ENCODE measurements around the gene MRPS26. TPM values are rescaled to one million over a fixed set of nuclear protein-coding genes. Genes with fewer than 3 reads are reported as not detected.

MRPS26 gene
- total RNA-seq, 1 experiment from 2014 or later, result 95.0 TPM

DNA sequence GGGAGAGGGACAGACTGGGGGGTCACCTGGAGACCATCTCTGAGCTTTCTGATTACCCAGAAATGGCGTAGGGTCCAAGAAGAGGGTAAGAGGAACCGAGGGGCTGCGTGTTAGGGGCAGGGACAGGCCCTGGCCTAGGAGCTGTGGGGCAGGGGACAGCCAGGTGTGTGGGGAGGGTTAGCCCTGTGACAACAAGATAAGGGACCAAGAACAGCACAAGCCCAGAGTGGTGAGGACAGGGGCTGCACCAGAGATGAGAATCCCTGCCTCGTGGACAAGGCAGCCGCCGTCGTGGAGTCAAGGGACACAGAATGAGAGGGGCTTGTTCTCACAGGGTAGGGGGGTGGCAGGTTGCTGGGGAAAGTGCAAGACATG is 39.1 kb downstream of the MRPS26 start:
- Mint-ChIP-seq H3K4me3 (ENCODE audit: unreplicated experiment) (no peak overlapping the region), H3K27me3 (ENCODE audit: insufficient read depth, unreplicated experiment) (peaks cover 5% of the 10 kb centered on the region), H3K27ac (ENCODE audit: unreplicated experiment) (no peak overlapping the region), H3K4me1 (ENCODE audit: low read depth, unreplicated experiment) (no peaks in the 10 kb centered on the region), H3K9me3 (ENCODE audit: unreplicated experiment) (no peaks in the 10 kb centered on the region), H3K36me3 (ENCODE audit: insufficient read depth, unreplicated experiment) (no peaks in the 10 kb centered on the region)
- no TSS peak for BruUV-seq (replicated peaks)
- Histone ChIP-seq H3K4me1 (0 out of 2 replicates have a peak, but pooled peaks cover 4% of the 10 kb centered on the region), H3K27me3 (replicated peaks; ENCODE audit: control insufficient read depth, insufficient read depth, low read length) (no peaks in the 10 kb centered on the region; the same call in 1 of the 2 replicates), H3K4me3 (ENCODE audit: low read depth, low read length) (no peak overlapping the region), H3K36me3 (ENCODE audit: control insufficient read depth, insufficient read depth, low read length) (no peaks in the 10 kb centered on the region), H3K9me3 (no peaks in the 10 kb centered on the region)
- CTCF ChIA-PET, result no interaction called here
- intact Hi-C loops (cut with micrococcal nuclease; ENCODE audit: unreplicated experiment), result no loop called here
- DNase-seq, result no peak
- TF ChIP-seq CTCF (IDR thresholded peaks at IDR 0.05; ENCODE audit: insufficient read depth in 1 of 2, low read depth in 1 of 2, low read length in 1 of 2, severe bottlenecking in 1 of 2, unreplicated experiment in 1 of 2), result no peak
- POLR2A ChIA-PET, result no interaction called here

GRCh38 chr20:3085571-3086072 is 39.8 kb downstream of the MRPS26 start:
- no TSS peak for BruUV-seq (replicated peaks)
- intact Hi-C loops (cut with micrococcal nuclease; ENCODE audit: unreplicated experiment), result no loop called here
- Mint-ChIP-seq H3K27ac (ENCODE audit: unreplicated experiment) (no peak overlapping the region), H3K9me3 (ENCODE audit: unreplicated experiment) (no peaks in the 10 kb centered on the region), H3K4me3 (ENCODE audit: unreplicated experiment) (no peak overlapping the region), H3K36me3 (ENCODE audit: insufficient read depth, unreplicated experiment) (no peaks in the 10 kb centered on the region), H3K27me3 (ENCODE audit: insufficient read depth, unreplicated experiment) (peaks cover 5% of the 10 kb centered on the region), H3K4me1 (ENCODE audit: low read depth, unreplicated experiment) (no peaks in the 10 kb centered on the region)
- H3K36me3 ChIP-seq (ENCODE audit: control insufficient read depth, insufficient read depth, low read length), result no peaks in the 10 kb centered on the region
- POLR2A ChIA-PET, result no interaction called here
- no peak for TF ChIP-seq CTCF (IDR thresholded peaks at IDR 0.05; ENCODE audit: insufficient read depth in 1 of 2, low read depth in 1 of 2, low read length in 1 of 2, severe bottlenecking in 1 of 2, unreplicated experiment in 1 of 2)
- no peaks in the 10 kb centered on the region; the same call in 1 of the 2 replicates for H3K27me3 ChIP-seq (replicated peaks; ENCODE audit: control insufficient read depth, insufficient read depth, low read length)
- H3K4me3 ChIP-seq (ENCODE audit: low read depth, low read length), result no peak overlapping the region
- CTCF ChIA-PET, result no interaction called here
- no peaks in the 10 kb centered on the region for H3K9me3 ChIP-seq
- H3K4me1 ChIP-seq, result 0 out of 2 replicates have a peak, but pooled peaks cover 4% of the 10 kb centered on the region
- DNase-seq, result no peak

DNA sequence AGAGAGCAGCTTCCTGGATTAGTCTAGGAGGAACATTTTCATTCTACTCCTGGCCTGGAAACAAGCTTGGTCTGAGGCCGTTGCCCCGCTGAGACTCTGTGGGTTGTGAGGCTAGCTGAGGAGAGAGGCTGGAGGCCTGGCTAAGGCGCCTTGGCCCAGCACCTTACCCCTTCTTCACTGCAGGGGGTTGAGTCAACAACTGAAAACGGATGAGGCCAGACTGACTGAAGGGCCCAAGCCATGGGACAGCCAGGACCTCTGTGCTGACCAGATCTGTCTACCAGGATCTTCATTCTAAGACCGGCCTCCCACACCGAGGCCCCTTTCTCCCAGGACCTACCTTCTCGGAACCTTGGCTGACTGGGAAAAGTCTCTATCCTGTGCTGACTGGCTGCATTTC is 42.2 kb downstream of the MRPS26 start:
- no peak for TF ChIP-seq CTCF (IDR thresholded peaks at IDR 0.05; ENCODE audit: insufficient read depth in 1 of 2, low read depth in 1 of 2, low read length in 1 of 2, severe bottlenecking in 1 of 2, unreplicated experiment in 1 of 2)
- CTCF ChIA-PET, result no interaction called here
- H3K27me3 Mint-ChIP-seq (ENCODE audit: insufficient read depth, unreplicated experiment), result no peaks in the 10 kb centered on the region

More for the DNA sequence above, 42.2 kb downstream of the MRPS26 start:
- no TSS peak for BruUV-seq (replicated peaks)
- POLR2A ChIA-PET, result interaction anchor here (1.0 kb wide), 1 partner anchor 15 kb away, joined by 3 read pairs; no protein-coding TSS in a partner anchor
- no peaks in the 10 kb centered on the region for H3K36me3 ChIP-seq (ENCODE audit: control insufficient read depth, insufficient read depth, low read length)
- Mint-ChIP-seq H3K4me1 (ENCODE audit: low read depth, unreplicated experiment) (no peaks in the 10 kb centered on the region), H3K27ac (ENCODE audit: unreplicated experiment) (no peak overlapping the region), H3K9me3 (ENCODE audit: unreplicated experiment) (no peaks in the 10 kb centered on the region), H3K36me3 (ENCODE audit: insufficient read depth, unreplicated experiment) (no peaks in the 10 kb centered on the region), H3K4me3 (ENCODE audit: unreplicated experiment) (no peak overlapping the region)
- intact Hi-C loops (cut with micrococcal nuclease; ENCODE audit: unreplicated experiment), result no loop called here
- no peaks in the 10 kb centered on the region; the same call in 1 of the 2 replicates for H3K27me3 ChIP-seq (replicated peaks; ENCODE audit: control insufficient read depth, insufficient read depth, low read length)
- no peak for DNase-seq
- no peaks in the 10 kb centered on the region for H3K9me3 ChIP-seq
- H3K4me1 ChIP-seq, result 0 out of 2 replicates have a peak, but pooled peaks cover 2% of the 10 kb centered on the region
- H3K4me3 ChIP-seq (ENCODE audit: low read depth, low read length), result no peak overlapping the region
